ENCODE measurements around the gene GBA3.

DNA sequence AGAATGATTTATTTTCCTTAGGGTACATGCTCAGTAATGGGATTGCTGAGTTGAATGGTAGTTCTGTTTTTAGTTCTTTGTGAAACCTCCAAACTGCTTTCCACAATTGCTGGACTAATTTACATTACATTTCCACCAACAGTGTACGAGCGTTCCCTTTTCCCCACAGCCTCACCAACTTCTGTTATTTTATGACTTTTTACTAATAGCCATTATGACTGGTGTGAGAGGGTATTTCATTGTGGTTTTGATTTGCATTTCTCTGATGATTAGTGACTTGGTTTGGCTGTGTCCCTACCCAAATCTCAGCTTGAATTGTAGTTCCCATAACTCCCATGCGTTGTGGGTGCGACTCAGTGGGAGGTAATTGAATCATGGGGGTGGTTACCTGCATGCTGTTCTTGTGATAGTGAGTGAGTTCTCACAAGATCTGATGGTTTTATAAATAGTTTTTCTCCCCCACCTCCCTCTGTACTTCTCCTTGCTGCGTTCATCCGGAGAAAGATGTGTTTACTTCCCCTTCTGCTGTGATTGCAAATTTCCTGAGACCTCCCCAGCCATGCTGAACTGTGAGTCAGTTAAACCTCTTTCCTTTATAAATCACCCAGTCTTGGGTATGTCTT lies 95.1 kb downstream of the GBA3 start:
- TF ChIP-seq, protein P1, sequence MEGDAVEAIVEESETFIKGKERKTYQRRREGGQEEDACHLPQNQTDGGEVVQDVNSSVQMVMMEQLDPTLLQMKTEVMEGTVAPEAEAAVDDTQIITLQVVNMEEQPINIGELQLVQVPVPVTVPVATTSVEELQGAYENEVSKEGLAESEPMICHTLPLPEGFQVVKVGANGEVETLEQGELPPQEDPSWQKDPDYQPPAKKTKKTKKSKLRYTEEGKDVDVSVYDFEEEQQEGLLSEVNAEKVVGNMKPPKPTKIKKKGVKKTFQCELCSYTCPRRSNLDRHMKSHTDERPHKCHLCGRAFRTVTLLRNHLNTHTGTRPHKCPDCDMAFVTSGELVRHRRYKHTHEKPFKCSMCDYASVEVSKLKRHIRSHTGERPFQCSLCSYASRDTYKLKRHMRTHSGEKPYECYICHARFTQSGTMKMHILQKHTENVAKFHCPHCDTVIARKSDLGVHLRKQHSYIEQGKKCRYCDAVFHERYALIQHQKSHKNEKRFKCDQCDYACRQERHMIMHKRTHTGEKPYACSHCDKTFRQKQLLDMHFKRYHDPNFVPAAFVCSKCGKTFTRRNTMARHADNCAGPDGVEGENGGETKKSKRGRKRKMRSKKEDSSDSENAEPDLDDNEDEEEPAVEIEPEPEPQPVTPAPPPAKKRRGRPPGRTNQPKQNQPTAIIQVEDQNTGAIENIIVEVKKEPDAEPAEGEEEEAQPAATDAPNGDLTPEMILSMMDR (IDR thresholded peaks at IDR 0.05): no peak
- TF ChIP-seq POLR2A (IDR thresholded peaks at IDR 0.05): no peak

All from uterus (tissue), 2 donors.